ENCODE data around the gene ELAVL1.

Gene ELAVL1

DNA sequence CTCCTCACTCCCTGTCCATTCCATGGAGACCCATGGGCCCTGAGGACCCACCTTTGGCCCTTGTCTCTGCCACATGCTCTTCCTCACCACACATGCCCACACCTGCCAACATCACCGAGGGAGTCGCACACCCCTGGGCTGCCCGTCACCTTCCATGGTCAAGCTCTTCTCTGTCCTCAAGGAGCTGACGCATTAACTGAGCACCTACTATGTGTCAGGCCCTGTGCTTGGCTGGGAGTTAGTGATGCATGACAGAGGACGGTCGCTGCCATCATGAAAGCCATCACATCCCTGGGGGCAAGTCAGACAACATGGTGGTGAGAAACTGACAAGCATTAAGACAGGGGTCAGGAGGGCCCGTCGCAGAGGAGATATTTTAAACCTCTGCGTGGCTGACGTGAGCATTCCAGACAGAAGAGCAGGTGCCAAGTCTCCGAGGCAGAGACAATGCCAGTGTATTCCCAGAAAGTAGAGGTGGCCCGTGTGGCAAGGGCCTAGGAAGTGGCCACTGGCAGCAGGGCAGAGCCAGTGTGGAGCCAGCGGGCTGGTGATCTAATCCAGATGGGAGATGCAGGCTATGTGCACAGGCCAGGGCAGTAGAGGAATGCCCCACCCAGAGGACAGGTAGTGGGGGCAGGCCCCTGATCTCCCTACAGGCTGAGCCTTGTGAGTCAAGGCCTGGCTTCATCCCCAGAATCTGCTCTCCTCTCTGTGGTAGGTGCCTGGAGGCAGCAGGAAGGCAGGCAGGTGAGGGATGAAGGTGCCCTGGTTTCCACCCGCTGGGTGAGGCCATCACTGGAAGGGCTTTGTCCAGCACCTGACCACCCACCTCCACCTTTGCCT lies 21.2 kb downstream of the ELAVL1 start:
- no peak for DNase-seq (ENCODE audit: low spot score)

DNA sequence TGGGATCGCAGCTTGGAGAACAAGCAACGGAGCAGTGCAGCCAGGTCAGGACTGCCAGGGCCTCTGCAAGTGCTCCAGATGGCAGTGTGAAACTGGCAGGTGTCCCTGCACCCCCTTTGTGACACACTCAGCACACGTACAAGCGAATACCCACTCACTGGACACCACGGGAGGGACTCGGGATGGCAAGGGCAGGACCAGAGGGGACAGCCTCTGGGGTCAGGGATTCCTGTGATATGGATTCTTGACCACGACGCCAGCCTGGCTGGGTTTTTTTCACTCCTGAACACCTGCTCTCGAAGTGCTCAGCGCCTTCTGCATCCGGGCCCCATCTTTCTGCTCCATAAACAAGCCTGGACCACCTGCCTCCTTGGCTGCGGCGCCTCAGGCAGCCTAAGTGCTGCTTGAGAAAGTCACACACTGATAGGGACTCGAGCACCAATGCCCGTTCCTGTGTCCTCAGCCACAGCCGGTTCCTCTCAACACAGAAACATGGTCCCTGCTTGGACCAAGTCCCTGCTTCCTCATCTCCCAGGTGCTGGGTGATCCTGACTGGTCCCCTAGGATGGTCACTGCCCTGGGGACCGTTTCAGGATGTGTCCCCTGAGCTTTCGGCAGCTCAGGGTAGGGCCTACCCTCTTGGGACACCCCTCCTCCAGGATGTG lies 22.0 kb downstream of the ELAVL1 start:
- no peak for DNase-seq (ENCODE audit: low spot score)

DNA sequence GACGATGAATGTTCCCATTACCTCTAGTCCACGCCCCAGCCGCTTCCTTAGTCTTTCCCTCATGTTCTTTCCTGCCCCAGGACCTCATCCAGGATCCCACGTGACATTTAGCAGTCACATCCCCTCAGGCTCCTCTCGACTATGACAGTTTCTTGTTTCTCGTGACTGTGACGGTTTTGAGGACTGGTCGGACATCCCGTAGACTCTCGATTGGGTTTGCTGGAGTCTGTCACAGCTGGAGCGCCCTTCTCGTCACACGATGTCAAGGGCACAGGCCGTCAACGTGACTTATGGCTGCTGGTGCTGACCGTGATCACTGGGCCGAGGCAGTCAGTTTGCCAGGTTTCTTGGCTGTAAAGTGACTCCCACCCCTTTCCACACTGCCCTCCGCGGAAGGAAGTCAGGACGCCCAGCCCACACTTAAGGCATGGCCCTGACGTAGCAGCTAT lies 22.8 kb downstream of the ELAVL1 start:
- DNase-seq (ENCODE audit: low spot score), result no peak

DNA sequence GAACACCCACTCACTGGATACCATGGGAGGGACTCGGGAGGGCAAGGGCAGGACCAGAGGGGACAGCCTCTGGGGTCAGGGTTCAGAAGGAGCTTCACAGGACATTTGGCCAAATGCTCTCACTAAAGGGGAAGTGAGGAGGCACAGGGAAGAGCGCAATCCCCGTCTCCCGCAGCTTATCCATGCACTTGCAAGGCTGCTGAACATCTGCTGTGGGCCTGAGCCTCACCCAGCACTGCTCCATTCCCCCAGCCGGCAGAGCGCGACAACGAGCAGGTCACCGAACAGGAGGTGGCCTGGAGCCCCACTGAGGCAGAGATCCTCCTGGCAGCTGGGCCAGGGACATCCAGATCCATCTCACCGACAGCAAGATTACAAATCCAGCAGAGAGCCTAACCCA lies 23.3 kb downstream of the ELAVL1 start:
- DNase-seq (ENCODE audit: low spot score), result no peak

DNA sequence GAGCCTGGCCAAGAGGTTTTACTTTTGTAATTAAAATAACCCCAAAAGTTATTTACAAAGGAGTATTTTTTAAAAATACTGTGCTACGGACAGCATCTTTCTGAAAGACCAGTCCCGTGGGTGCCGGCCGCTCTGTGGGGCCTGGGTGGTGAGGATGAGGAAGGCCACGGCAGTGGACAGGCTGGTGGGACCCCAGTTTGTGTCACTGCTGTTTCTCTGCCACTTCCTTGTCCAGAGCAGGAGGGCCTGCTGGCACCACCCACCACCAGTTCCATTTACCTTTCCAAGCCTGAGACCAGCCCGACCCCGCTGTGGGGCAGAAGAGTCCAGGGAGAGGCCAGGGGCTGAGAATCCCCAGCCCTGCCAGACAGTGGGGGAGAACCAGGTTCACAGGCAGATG lies 23.8 kb downstream of the ELAVL1 start:
- DNase-seq (ENCODE audit: low spot score), result no peak

DNA sequence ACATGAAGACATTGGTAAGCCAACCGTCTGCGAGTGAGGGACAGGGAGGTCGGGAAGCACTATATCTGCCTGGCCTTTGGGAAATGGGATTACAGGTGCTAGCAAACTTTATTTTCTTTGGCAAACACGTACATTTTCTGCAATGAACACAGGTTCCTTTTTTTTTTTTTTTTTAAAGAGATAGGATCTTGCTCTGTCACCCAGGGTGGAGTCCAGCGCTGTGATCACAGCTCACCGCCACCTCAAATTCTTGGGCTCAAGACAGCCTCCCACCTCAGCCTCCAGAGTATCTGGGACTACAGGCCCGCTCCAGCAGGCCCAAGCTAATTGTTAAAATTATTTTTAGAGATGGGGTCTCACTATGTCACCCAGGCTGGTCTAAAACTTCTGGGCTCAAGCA lies 24.2 kb downstream of the ELAVL1 start:
- no peak for DNase-seq (ENCODE audit: low spot score)

DNA sequence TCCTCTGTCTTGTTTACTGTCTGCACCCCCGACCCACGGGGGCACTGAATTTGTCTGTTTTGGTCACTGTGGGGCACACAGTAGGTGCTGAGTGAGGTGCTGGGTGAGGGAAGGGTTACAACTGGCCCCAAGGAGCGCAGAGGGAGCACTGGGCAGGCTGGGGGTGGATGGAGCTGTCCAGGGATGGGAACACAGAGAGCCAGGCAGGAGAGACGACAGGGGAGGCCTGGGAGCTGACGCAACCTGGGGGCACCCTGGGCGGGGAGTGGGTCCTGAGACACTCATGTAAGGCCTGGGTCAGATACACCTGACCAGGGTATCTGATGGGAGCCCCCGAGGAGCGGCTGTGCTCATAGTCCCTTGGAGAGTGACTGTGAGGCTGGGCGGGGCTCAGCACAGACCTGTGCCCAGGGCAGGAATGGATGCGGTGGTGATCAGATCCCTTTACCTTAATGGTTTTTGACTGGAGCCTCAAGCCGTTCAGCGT lies 24.8 kb downstream of the ELAVL1 start:
- DNase-seq (ENCODE audit: low spot score), result no peak

DNA sequence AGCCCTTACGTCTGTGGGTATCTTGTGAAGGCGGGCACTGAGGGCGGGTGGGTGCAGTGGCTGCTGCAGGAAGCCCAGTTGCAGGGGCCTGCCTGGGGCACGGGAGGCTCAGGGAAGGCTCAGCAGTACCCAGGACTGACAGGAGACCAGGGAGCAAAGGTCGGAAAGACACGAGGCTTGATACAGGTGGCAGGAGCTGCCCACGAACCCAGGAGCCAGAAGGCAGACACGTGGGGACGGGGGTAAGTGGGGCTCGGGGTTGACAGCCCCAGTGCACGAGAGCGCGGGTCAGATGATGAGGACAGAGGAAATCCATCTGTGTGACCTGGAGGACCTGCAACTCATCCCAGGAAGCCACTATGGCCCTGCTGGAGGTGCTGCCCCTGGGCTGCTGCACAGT lies 25.3 kb downstream of the ELAVL1 start:
- DNase-seq (ENCODE audit: low spot score), result no peak

DNA sequence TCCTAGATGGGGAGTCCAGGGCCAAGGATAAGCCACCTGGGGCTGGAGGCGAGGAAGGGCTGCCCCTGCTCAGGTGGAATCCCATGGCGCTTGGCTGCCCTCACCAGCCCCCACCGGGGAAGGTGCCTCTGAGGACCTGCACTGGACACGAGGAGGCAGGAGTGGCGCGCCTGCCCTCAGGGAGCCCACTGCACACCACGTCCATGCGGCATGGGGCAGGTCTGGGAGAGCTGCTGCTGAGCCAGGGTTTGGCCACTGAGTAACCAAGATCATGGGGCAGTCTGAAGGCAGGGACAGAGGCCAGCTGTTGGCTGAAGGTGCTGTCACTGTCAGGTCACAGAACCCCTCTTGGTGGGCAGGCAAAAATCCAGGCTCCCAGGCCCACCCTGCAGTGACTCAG lies 25.9 kb downstream of the ELAVL1 start:
- DNase-seq (ENCODE audit: low spot score), result no peak

DNA sequence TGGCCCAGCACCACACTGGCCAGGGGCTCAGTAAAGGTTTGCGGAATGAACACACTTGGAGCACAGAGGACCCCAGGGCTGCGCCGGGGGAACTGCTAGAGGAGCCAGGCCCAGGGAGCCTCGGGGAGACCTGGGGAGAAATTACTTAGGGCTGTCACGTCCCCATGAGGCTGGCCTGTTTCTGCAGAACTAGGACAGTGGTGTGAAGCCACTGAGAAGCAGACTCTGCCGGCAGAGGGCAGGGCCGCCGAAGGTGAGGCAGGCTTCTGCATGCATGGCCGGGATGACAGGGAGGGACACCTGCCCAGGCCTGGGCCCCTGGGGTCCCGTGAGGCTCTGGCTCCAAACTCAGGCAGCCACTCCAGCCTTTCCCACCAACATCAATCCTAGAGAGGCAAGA lies 26.4 kb downstream of the ELAVL1 start:
- no peak for DNase-seq (ENCODE audit: low spot score)

DNA sequence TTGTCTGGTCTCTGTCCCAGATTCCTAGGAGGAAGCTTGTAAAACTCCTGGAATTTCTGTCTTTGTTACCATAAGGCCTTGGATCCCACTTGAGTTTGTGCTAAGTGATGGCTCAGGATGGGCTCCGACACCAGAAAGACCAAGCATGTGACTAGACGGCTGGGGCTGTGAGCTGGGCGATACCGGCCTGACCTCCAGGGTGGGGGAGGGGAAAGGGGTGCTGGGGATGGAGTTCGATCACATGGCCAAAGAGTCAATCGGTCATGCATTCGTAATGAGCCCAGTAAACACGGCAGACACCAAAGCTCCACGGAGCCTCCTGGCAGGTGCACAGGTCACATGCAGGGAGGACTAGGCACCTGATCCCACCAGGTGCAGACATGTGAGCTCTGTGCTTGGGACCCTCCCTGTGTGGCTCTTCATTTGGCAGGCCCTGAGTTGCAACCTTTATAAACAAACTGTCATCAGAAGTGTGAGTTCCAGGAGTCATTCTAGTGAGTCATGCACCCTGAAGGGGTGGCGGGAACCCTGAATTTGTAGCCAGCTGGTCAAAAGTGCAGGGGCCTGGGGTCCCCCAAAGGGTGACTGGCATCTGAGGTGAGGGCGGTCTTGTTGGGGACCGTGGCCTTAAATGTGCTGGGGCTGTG lies 27.1 kb downstream of the ELAVL1 start:
- DNase-seq (ENCODE audit: low spot score), result no peak

DNA sequence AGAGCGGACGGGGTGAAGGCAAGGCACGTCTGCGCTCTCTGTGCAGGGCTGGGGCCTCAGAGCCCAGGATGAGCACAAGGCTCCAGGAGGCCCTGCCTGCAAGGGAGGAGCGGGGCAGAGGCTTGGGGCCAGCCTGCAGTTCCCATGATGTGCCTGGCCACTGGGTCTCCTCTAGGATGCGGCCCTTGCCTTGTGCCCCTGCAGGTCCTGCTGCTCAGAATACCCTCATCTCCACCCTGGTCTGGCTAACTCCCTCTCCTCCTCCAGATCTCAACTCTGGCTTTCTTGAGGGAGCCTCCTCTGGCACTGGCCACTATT lies 27.8 kb downstream of the ELAVL1 start:
- no peak for DNase-seq (ENCODE audit: low spot score)

DNA sequence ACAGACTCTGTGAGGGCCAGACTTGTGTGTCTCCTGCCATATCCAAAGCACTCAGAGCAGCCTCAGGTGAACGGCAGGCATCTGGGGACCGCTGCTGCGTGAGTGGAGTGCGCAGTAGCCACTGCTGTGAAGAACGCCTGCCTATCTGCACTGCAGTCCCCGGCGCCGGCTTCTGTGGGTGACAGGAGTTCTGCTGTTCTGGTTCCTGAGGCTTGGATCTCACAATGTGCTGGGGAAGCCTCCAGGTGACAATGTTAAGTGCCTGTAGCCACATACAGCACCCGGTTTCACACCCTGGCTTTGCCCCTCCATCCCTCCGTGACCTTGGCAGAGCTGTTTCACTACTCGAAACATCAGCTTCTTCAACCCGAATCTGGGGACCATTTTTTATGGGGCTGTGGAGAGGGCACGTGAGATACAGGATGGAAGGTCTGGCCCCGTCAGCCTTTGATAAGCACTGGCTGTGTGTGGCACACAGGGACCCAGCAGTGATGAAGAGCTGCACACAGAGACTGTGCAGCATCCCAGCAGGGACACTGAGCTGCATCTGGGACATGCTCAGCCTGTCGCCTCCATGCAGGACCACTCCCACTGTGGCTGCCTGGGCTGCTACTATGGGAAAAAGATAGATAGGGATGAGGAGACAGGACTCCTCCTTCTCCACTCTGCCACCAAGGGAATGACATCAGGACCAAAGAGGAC lies 28.3 kb downstream of the ELAVL1 start:
- no peak for DNase-seq (ENCODE audit: low spot score)

DNA sequence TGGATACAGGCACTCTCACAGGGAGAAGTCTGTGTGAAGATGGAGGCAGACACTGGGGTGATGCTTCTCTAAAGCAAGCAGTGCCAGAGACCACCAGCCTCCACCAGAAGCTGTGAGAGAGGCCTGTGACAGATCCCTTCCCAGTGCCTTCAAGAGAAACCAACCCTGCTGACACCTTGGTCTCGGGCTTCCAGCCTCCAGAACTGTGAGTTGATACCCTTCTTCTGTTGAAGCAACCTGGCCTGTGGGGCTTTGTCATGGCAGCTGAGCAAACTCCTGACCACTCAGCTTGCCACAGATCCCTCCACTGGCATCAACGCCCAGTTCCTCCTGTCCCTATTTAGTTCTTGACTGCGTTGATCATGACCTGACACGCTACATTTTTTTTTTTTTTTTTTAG lies 29.0 kb downstream of the ELAVL1 start:
- DNase-seq (ENCODE audit: low spot score), result no peak

DNA sequence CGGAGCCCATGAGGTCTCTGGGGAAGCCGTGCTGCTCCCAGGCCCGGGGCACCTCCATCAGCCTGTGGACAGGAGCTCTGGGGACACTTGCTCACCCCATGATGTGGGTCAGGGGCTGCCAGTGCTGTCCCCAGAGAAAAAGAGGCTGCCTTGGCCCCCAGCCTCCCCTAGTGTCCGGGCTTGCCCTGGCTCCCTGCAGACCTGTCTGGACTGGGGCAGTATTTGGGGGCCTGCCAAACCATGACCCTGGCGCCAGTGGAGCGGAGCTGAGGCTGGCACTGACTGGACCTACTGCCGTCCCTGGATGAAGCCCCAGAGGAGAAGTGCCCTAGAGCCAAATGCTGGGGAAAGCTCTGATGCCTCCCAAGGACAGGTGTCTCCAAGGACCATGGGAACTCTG lies 30.4 kb downstream of the ELAVL1 start:
- no peak for DNase-seq (ENCODE audit: low spot score)

DNA sequence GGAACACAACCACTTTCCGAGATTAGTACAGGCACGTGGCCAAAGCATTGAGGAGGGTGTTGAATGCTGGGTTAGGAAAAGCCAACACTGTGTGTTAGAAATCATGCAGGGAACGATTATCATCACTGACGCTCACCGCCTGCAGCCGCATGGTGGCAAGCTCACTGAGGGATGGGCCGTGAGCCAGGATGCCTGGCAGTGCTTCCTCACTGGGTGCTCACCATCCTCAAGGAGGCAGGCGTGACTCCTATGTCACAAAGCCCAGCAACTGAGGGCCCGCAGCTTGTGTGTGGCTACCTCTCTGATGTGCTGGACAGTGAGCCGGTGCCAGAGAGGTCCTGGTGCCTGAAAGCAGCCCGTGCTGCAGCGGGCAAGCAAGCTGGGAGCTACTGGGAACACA lies 31.6 kb downstream of the ELAVL1 start:
- no peak for DNase-seq (ENCODE audit: low spot score)

DNA sequence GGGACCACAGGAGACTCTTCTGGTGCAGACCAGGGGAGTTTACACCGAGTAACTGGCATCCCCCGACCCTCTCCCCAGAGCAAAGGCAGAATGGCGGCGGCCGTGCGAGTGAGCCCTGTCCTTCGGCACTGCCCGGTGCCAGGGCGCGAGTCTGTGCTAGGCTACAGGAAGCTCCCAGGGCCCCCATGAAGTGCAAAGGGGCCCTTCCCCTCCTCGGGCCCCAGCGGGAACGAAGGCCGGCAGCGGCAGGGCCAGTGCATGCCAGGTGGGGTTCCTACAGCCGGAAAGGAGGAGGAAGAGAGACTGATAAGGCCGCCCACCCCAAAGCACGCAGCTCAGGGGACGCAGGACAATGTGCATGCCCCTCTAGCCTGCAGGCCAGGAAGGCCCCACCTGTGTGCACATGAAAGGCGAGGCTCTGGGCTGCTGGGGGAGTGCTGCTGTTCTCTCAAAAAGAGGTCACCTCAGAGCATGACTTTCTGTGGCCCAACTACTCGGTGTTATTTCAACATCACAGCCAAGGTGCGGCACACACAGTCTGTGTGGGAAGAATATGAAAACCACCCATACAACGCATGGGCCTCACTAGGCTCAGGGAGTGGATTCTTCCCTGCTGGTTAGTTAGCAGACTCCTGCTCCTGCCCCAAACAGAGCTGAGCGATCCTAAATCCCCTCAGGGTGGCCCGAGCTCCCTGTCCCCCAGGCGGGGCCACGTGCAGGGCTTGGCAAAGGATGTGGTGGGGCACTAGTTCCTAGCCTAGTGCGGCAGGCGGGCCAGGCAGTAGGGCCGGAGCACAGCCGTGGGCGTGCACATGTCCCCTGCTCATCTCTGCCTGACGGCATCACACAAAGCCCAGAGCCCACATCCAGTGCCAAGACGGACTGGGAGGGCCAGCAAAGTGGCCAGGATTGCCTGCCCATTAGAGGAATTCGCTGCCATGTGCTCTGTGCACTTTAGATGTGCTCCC lies 33.6 kb downstream of the ELAVL1 start:
- DNase-seq (ENCODE audit: low spot score), result no peak

DNA sequence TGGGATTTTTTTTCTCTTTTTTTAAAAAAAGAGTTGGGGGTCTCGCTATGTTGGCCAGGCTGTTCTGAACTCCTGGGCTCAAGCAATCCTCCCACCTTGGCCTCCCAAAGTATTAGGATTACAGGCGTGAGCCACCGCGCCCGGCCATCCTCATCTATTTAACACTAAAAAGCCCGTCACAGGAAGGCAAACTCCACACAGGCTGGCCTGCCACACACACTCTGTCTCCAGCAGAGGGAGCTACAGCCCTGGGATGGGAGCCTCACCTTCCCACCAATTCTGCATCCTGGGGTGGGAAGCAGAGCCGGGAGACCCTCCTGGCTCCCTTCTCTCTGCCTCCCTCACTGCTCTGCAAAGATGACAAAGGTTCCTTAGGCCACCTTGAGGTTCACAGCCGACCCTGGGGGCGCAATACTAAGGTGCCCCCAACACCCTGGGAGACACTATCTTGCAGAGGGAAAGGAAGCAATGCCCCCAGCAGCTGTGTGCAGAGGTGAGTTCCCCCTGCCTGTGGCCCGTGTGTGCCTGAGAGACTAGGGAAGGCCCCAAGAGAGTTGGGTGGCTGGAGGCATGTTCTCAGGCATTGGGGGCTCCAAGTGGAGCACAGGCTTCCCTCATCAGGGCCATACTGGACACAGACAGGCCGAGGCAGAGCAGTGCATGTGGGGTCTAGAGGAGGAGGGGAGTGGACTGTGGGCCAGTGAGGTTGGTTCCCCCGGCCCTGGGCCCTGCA lies 34.6 kb downstream of the ELAVL1 start:
- DNase-seq (ENCODE audit: low spot score), result peak; percentile 8

DNA sequence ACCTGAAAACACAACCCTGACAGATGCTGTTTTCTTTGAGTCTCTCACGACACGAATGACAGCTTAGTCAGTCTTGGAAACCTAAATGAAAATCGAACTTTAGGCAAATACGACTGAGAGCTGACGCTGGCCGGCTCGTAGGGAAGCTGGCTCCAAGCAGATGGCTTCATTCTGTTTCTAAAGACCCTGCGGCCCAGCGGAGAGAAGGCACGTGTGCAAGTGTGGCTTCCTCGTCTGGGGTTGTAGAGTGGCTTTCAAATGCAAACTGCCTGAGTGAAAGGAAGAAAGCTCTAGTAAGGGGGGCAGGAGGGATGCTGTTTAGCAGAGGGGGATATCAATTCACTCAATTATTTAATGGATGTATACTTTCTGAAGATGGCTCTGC lies 35.9 kb downstream of the ELAVL1 start:
- no peak for DNase-seq (ENCODE audit: low spot score)

DNA sequence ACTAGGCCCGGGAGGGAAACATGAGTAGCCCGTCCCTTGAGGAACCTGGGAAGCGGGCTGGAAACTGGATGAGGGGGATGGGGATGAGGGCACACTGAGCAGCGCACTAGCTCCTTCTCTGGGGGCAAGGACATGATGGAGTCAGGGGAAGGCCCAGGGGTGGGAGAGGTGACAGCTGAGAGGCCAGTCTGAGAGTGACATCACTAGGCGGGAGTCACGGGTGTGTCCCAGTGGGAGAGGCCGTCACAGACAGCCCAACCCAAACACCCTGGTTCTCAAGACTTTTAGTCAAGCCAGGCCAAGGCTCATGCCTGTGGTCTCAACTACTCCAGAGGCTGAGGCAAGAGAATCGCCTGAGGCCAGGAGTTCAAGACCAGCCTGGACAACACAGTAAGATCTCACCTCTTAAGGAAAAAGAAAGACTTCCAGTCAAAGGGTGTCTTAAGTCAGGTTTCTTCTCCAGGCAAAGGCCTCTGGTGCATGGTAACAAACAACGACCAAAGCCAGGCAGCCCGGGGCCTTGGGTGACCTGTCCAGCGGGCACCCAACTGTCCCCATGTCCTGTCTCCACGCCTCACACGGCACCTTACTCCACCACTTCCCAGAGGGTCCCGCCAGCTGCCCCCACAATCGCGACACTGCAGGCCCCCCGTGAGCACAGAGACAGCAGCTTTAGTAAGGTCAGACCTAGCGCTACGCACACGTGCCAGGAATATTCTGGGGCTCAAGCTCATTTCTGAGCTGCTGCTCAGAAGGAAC lies 36.5 kb downstream of the ELAVL1 start:
- no peak for DNase-seq (ENCODE audit: low spot score)
